HAP-1 (cell line): ENCODE results near the gene ZNF79.

Experiments used
- DNase-seq, 2 experiments: peaks; one replicate each; pipeline ENCODE4 v3.0.0-alpha.2; 2016 to 2020; ENCODE audit warnings: low spot score in 2 of 2
- H3K27me3 ChIP-seq: fragments of 250-450 bp; sonication (Bioruptor Pico); 2 replicates; pipeline ENCODE4 v1.5.1; 2020; ENCODE audit warnings: low read depth, mild to moderate bottlenecking, moderate library complexity
- H3K36me3 ChIP-seq: fragments of 250-450 bp; sonication (Bioruptor Pico); replicated peaks from 2 replicates; pipeline ENCODE4 v1.5.1; 2020; ENCODE audit warnings: mild to moderate bottlenecking
- H3K4me1 ChIP-seq: fragments of 250-450 bp; sonication (Bioruptor Pico); 2 replicates; pipeline ENCODE4 v1.5.1; 2020; ENCODE audit warnings: mild to moderate bottlenecking
- H3K4me3 ChIP-seq: fragments of 250-450 bp; sonication (Bioruptor Pico); 2 replicates; pipeline ENCODE4 v1.5.1; 2020; ENCODE audit warnings: mild to moderate bottlenecking, moderate library complexity
- H3K9me3 ChIP-seq: fragments of 250-450 bp; sonication (Bioruptor Pico); 2 replicates; pipeline ENCODE4 v1.5.1; 2020; ENCODE audit warnings: mild to moderate bottlenecking, moderate library complexity
- in situ Hi-C: fragments of 300-500 bp; cut with MboI; formaldehyde crosslinking; loops from 3 replicates; pipeline ENCODE4 v1.14.3; 2020; ENCODE audit warnings: low sequenced_read_pairs, inconsistent platforms, mixed read lengths

Gene ZNF79

GRCh38 chr9:127448112-127448805 is 24.1 kb downstream of the ZNF79 start:
- peaks cover 12% of the 10 kb centered on the region for H3K4me1 ChIP-seq
- peak overlapping the region; percentile 98 for H3K4me3 ChIP-seq
- in situ Hi-C loops: no loop called here
- H3K36me3 ChIP-seq: peaks cover 76% of the 10 kb centered on the region
- H3K27me3 ChIP-seq: no peaks in the 10 kb centered on the region
- H3K9me3 ChIP-seq: peaks cover 18% of the 10 kb centered on the region
- DNase-seq: peak in 1 of 2 experiments; percentile 22

- Histone ChIP-seq H3K4me1 (peaks cover 12% of the 10 kb centered on the region), H3K4me3 (peak overlapping the region; percentile 98), H3K36me3 (peaks cover 67% of the 10 kb centered on the region), H3K27me3 (no peaks in the 10 kb centered on the region), H3K9me3 (peaks cover 11% of the 10 kb centered on the region)
- peak in 1 of 2 experiments; percentile 26 for DNase-seq
- in situ Hi-C loops: no loop called here
Observed at GRCh38 chr9:127449332-127449966, 25.3 kb downstream of the ZNF79 start.

- peaks cover 4% of the 10 kb centered on the region for H3K9me3 ChIP-seq
- no peaks in the 10 kb centered on the region for H3K27me3 ChIP-seq
- peaks cover 64% of the 10 kb centered on the region for H3K36me3 ChIP-seq
- in situ Hi-C loops: no loop called here
- H3K4me3 ChIP-seq: peak overlapping the region; percentile 98
- H3K4me1 ChIP-seq: peaks cover 12% of the 10 kb centered on the region
- peak in 1 of 2 experiments; percentile 30 for DNase-seq
Observed at GRCh38 chr9:127450243-127450760, 26.1 kb downstream of the ZNF79 start.

GRCh38 chr9:127450830-127451607 is 26.8 kb downstream of the ZNF79 start, which contains the start of the genes LRSAM1 and RPL12:
Gene LRSAM1 (plus strand): TSS chr9:127451510. CDS start chr9:127454528, 3,018 bp downstream.
Gene RPL12 (minus strand): TSS chr9:127451406. CDS start chr9:127451317, 89 bp downstream.
- H3K9me3 ChIP-seq: no peaks in the 10 kb centered on the region
- H3K36me3 ChIP-seq: peaks cover 61% of the 10 kb centered on the region
- no peaks in the 10 kb centered on the region for H3K27me3 ChIP-seq
- peak within 1 kb of the TSS; percentile 98 for H3K4me3 ChIP-seq
- peaks cover 12% of the 10 kb centered on the region for H3K4me1 ChIP-seq
- peak; percentile 82 to 98 for DNase-seq
- in situ Hi-C loops: no loop called here

GRCh38 chr9:127451608-127451857 is 27.4 kb downstream of the ZNF79 start:
- H3K4me1 ChIP-seq: peaks cover 12% of the 10 kb centered on the region
- no peaks in the 10 kb centered on the region for H3K9me3 ChIP-seq
- in situ Hi-C loops: no loop called here
- DNase-seq: no peak
- H3K4me3 ChIP-seq: peak overlapping the region; percentile 98
- H3K36me3 ChIP-seq: peaks cover 56% of the 10 kb centered on the region
- H3K27me3 ChIP-seq: no peaks in the 10 kb centered on the region

- no peaks in the 10 kb centered on the region for H3K27me3 ChIP-seq
- H3K36me3 ChIP-seq: peaks cover 51% of the 10 kb centered on the region
- no peaks in the 10 kb centered on the region for H3K9me3 ChIP-seq
- in situ Hi-C loops: no loop called here
- peaks cover 12% of the 10 kb centered on the region for H3K4me1 ChIP-seq
- peak; percentile 36 to 66 for DNase-seq
- peak overlapping the region; percentile 98 for H3K4me3 ChIP-seq
Observed at GRCh38 chr9:127451858-127452656, 27.9 kb downstream of the ZNF79 start.

- H3K4me3 ChIP-seq: peak overlapping the region; percentile 98; the same call in 1 of the 2 replicates
- peaks cover 12% of the 10 kb centered on the region for H3K4me1 ChIP-seq
- H3K36me3 ChIP-seq: peaks cover 48% of the 10 kb centered on the region
- DNase-seq: peak in 1 of 2 experiments; percentile 23
- no peaks in the 10 kb centered on the region for H3K9me3 ChIP-seq
- in situ Hi-C loops: no loop called here
- H3K27me3 ChIP-seq: no peaks in the 10 kb centered on the region
Observed at GRCh38 chr9:127452691-127453090, 28.5 kb downstream of the ZNF79 start.

GRCh38 chr9:127455324-127455992 is 31.3 kb downstream of the ZNF79 start:
- no peak for DNase-seq
- H3K4me3 ChIP-seq: no peak overlapping the region
- H3K9me3 ChIP-seq: no peaks in the 10 kb centered on the region
- H3K36me3 ChIP-seq: peaks cover 31% of the 10 kb centered on the region
- H3K4me1 ChIP-seq: peaks cover 6% of the 10 kb centered on the region; the same call in 1 of the 2 replicates
- in situ Hi-C loops: no loop called here
- no peaks in the 10 kb centered on the region for H3K27me3 ChIP-seq

- H3K4me3 ChIP-seq: no peak overlapping the region
- in situ Hi-C loops: no loop called here
- no peaks in the 10 kb centered on the region for H3K27me3 ChIP-seq
- H3K4me1 ChIP-seq: peaks cover 3% of the 10 kb centered on the region; the same call in 1 of the 2 replicates
- H3K9me3 ChIP-seq: no peaks in the 10 kb centered on the region
- DNase-seq: no peak
- peaks cover 36% of the 10 kb centered on the region for H3K36me3 ChIP-seq
Observed at GRCh38 chr9:127457191-127457878, 33.2 kb downstream of the ZNF79 start.

GRCh38 chr9:127458921-127459320 is 34.7 kb downstream of the ZNF79 start:
- no peak for DNase-seq
- peaks cover 45% of the 10 kb centered on the region for H3K36me3 ChIP-seq
- no peaks in the 10 kb centered on the region for H3K27me3 ChIP-seq
- in situ Hi-C loops: no loop called here
- no peaks in the 10 kb centered on the region for H3K4me1 ChIP-seq
- H3K4me3 ChIP-seq: no peak overlapping the region
- H3K9me3 ChIP-seq: no peaks in the 10 kb centered on the region

- no peaks in the 10 kb centered on the region for H3K27me3 ChIP-seq
- H3K9me3 ChIP-seq: no peaks in the 10 kb centered on the region
- in situ Hi-C loops: no loop called here
- H3K36me3 ChIP-seq: peaks cover 31% of the 10 kb centered on the region
- H3K4me3 ChIP-seq: no peak overlapping the region
- H3K4me1 ChIP-seq: no peaks in the 10 kb centered on the region
- DNase-seq: no peak
Observed at GRCh38 chr9:127463382-127463781, 39.2 kb downstream of the ZNF79 start.

- H3K4me3 ChIP-seq: no peak overlapping the region
- H3K36me3 ChIP-seq: peaks cover 31% of the 10 kb centered on the region
- H3K9me3 ChIP-seq: no peaks in the 10 kb centered on the region
- no peaks in the 10 kb centered on the region for H3K4me1 ChIP-seq
- H3K27me3 ChIP-seq: no peaks in the 10 kb centered on the region
- no peak for DNase-seq
- in situ Hi-C loops: no loop called here
Observed at GRCh38 chr9:127463911-127464310, 39.7 kb downstream of the ZNF79 start.
